Measurements from ENCODE around the gene CD47. TPM values are rescaled to one million over a fixed set of nuclear protein-coding genes. Genes with fewer than 3 reads are reported as not detected.

Gene CD47
- polyA plus RNA-seq, 1 of the 3 experiments (the other 2 are of a cell fraction), result 19.6 TPM

DNA sequence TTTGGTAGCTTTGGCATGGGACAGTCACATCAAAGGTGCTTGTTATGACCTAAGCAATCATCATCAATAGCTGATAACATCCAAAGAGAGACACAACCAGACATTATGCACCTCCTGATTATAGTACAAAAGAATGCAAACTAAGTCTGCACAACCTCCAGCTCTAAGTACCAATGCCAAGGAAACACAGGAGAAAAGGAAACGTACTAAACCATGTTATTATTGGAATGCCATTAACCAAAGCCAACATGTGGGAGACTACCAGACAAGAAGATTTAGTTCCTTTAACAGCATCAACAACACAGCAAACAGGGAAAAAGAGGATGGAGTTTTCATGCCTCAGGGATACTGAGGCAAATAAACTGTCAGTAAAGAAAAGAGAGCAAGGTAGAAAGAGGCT is 61.4 kb downstream of the CD47 start:
- H3K27ac ChIP-seq (ENCODE audit: low read depth in 2 of 2, low read length in 1 of 2), result no peak overlapping the region
- TF ChIP-seq TCF12 (IDR thresholded peaks at IDR 0.05), result peak; percentile 29; the same call in 1 of the 2 replicates
- no peak for TF ChIP-seq YY1 (IDR thresholded peaks at IDR 0.05; ENCODE audit: low read depth)
- TF ChIP-seq SIN3A (IDR thresholded peaks at IDR 0.05; ENCODE audit: borderline replicate concordance, low read depth, low read length), result no peak
- TF ChIP-seq ELF1 (IDR thresholded peaks at IDR 0.05), result no peak
- no peak for TF ChIP-seq FOXJ3 (CRISPR knock-in tag; IDR thresholded peaks at IDR 0.05)
- no peak for TF ChIP-seq MEF2A (IDR thresholded peaks at IDR 0.05; ENCODE audit: borderline replicate concordance, low read depth)
- TF ChIP-seq TAF1 (IDR thresholded peaks at IDR 0.05; ENCODE audit: borderline replicate concordance, low read depth, low read length), result no peak
- no peak for TF ChIP-seq JUND (IDR thresholded peaks at IDR 0.05)
- TF ChIP-seq, protein P1, sequence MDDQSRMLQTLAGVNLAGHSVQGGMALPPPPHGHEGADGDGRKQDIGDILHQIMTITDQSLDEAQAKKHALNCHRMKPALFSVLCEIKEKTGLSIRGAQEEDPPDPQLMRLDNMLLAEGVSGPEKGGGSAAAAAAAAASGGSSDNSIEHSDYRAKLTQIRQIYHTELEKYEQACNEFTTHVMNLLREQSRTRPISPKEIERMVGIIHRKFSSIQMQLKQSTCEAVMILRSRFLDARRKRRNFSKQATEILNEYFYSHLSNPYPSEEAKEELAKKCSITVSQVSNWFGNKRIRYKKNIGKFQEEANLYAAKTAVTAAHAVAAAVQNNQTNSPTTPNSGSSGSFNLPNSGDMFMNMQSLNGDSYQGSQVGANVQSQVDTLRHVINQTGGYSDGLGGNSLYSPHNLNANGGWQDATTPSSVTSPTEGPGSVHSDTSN (IDR thresholded peaks at IDR 0.05), result peak; percentile 29; the same call in 1 of the 2 replicates
- TF ChIP-seq, protein P2, sequence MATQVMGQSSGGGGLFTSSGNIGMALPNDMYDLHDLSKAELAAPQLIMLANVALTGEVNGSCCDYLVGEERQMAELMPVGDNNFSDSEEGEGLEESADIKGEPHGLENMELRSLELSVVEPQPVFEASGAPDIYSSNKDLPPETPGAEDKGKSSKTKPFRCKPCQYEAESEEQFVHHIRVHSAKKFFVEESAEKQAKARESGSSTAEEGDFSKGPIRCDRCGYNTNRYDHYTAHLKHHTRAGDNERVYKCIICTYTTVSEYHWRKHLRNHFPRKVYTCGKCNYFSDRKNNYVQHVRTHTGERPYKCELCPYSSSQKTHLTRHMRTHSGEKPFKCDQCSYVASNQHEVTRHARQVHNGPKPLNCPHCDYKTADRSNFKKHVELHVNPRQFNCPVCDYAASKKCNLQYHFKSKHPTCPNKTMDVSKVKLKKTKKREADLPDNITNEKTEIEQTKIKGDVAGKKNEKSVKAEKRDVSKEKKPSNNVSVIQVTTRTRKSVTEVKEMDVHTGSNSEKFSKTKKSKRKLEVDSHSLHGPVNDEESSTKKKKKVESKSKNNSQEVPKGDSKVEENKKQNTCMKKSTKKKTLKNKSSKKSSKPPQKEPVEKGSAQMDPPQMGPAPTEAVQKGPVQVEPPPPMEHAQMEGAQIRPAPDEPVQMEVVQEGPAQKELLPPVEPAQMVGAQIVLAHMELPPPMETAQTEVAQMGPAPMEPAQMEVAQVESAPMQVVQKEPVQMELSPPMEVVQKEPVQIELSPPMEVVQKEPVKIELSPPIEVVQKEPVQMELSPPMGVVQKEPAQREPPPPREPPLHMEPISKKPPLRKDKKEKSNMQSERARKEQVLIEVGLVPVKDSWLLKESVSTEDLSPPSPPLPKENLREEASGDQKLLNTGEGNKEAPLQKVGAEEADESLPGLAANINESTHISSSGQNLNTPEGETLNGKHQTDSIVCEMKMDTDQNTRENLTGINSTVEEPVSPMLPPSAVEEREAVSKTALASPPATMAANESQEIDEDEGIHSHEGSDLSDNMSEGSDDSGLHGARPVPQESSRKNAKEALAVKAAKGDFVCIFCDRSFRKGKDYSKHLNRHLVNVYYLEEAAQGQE (IDR thresholded peaks at IDR 0.05; ENCODE audit: low read depth, low read length), result no peak
- no peak for TF ChIP-seq RFX5 (IDR thresholded peaks at IDR 0.05; ENCODE audit: low read length)
- DNase-seq, result no peak
- H3K9ac ChIP-seq, result no peak overlapping the region
- H3F3A ChIP-seq (replicated peaks; ENCODE audit: insufficient read depth), result no peaks in the 10 kb centered on the region
- no peaks in the 10 kb centered on the region for H3K9me2 ChIP-seq
- H2AFZ ChIP-seq (ENCODE audit: low read depth), result no peak overlapping the region
- no peak overlapping the region for H3K4me3 ChIP-seq (ENCODE audit: low read depth in 2 of 2, low read length in 1 of 2)
- no peak overlapping the region for H3K4me2 ChIP-seq
- no peaks in the 10 kb centered on the region for H3K9me3 ChIP-seq
- WGBS (ENCODE audit: low lambda C conversion rate), result 56% methylated on average over 1 of the region's 1 CpG
- no peaks in the 10 kb centered on the region for H3K36me3 ChIP-seq (replicated peaks in 1 of 2; ENCODE audit: control insufficient read depth in 1 of 2, insufficient read depth in 2 of 2, low read length in 1 of 2)
- H3K27me3 ChIP-seq (ENCODE audit: insufficient read depth), result no peaks in the 10 kb centered on the region
- peaks cover 2 to 4% of the 10 kb centered on the region in 2 experiments; a peak in 2 of 4 replicates for H3K4me1 ChIP-seq (ENCODE audit: control insufficient read depth in 1 of 2, insufficient read depth in 2 of 2, low read depth in 1 of 2, low read length in 1 of 2)
- no peaks in the 10 kb centered on the region for H4K20me1 ChIP-seq (ENCODE audit: insufficient read depth)
- CTCF ChIA-PET, result interaction anchor here (2.0 kb wide), 1 partner anchor 15 kb away, joined by 6 read pairs; no protein-coding TSS in a partner anchor
- POLR2A ChIA-PET, result no interaction called here
- no peaks in the 10 kb centered on the region for H3K79me2 ChIP-seq (ENCODE audit: insufficient read depth)

DNA sequence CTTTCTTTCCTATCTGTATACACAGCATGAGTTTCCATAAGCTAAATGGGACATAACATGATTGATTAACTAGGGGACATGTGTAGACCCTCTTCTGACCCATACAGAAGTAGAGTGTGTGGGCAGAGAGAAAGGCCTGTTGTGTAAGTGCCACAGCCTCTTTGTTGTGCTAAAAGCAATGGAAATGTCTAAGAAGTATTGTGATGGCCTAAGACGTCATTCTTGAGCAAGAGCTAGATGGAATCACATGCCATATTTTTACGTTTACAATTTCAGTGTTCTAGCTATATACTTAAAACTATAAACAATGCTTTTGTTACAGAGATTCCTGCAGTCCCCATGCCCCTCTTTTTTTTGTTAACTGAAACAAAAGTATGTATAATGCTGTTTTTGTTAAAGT is 61.9 kb downstream of the CD47 start:
- 84% methylated on average over 2 of the region's 2 CpGs for WGBS (ENCODE audit: low lambda C conversion rate)
- Histone ChIP-seq H3K9ac (no peak overlapping the region), H3K36me3 (replicated peaks in 1 of 2; ENCODE audit: control insufficient read depth in 1 of 2, insufficient read depth in 2 of 2, low read length in 1 of 2) (no peaks in the 10 kb centered on the region), H3F3A (replicated peaks; ENCODE audit: insufficient read depth) (no peaks in the 10 kb centered on the region), H3K27me3 (ENCODE audit: insufficient read depth) (no peaks in the 10 kb centered on the region), H3K4me2 (no peak overlapping the region), H3K4me3 (ENCODE audit: low read depth in 2 of 2, low read length in 1 of 2) (no peak overlapping the region), H2AFZ (ENCODE audit: low read depth) (no peak overlapping the region), H3K4me1 (ENCODE audit: control insufficient read depth in 1 of 2, insufficient read depth in 2 of 2, low read depth in 1 of 2, low read length in 1 of 2) (peaks cover 2 to 5% of the 10 kb centered on the region in 2 experiments; a peak in 2 of 4 replicates), H3K27ac (ENCODE audit: low read depth in 2 of 2, low read length in 1 of 2) (no peak overlapping the region), H3K9me2 (no peaks in the 10 kb centered on the region), H3K79me2 (ENCODE audit: insufficient read depth) (no peaks in the 10 kb centered on the region), H4K20me1 (ENCODE audit: insufficient read depth) (no peaks in the 10 kb centered on the region), H3K9me3 (no peaks in the 10 kb centered on the region)
- no peak for DNase-seq
- ChIA-PET POLR2A (no interaction called here), CTCF (interaction anchor here (1.1 to 2.0 kb wide), 2 partner anchors 16 to 38 kb away, joined by 3 to 6 read pairs; no protein-coding TSS in a partner anchor)
- TF ChIP-seq, protein P3, sequence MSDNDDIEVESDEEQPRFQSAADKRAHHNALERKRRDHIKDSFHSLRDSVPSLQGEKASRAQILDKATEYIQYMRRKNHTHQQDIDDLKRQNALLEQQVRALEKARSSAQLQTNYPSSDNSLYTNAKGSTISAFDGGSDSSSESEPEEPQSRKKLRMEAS (IDR thresholded peaks at IDR 0.05; ENCODE audit: low read depth), result no peak
- TF ChIP-seq TEAD4 (IDR thresholded peaks at IDR 0.05; ENCODE audit: borderline replicate concordance, insufficient read depth), result no peak
- no peak for TF ChIP-seq RAD21 (IDR thresholded peaks at IDR 0.05; ENCODE audit: low read length)
- no peak for TF ChIP-seq NFIC (IDR thresholded peaks at IDR 0.05; ENCODE audit: borderline replicate concordance)
- TF ChIP-seq NRF1 (IDR thresholded peaks at IDR 0.05; ENCODE audit: low read depth, low read length), result no peak
- TF ChIP-seq, protein P4, sequence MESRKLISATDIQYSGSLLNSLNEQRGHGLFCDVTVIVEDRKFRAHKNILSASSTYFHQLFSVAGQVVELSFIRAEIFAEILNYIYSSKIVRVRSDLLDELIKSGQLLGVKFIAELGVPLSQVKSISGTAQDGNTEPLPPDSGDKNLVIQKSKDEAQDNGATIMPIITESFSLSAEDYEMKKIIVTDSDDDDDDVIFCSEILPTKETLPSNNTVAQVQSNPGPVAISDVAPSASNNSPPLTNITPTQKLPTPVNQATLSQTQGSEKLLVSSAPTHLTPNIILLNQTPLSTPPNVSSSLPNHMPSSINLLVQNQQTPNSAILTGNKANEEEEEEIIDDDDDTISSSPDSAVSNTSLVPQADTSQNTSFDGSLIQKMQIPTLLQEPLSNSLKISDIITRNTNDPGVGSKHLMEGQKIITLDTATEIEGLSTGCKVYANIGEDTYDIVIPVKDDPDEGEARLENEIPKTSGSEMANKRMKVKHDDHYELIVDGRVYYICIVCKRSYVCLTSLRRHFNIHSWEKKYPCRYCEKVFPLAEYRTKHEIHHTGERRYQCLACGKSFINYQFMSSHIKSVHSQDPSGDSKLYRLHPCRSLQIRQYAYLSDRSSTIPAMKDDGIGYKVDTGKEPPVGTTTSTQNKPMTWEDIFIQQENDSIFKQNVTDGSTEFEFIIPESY (IDR thresholded peaks at IDR 0.05; ENCODE audit: borderline replicate concordance, low read depth), result no peak
- TF ChIP-seq GATA2 (CRISPR knock-in tag; IDR thresholded peaks at IDR 0.05), result no peak
- TF ChIP-seq FOSL2 (IDR thresholded peaks at IDR 0.05; ENCODE audit: borderline replicate concordance, low read depth), result no peak
- TF ChIP-seq GABPA (IDR thresholded peaks at IDR 0.05; ENCODE audit: low read depth), result no peak
- TF ChIP-seq, protein P5, sequence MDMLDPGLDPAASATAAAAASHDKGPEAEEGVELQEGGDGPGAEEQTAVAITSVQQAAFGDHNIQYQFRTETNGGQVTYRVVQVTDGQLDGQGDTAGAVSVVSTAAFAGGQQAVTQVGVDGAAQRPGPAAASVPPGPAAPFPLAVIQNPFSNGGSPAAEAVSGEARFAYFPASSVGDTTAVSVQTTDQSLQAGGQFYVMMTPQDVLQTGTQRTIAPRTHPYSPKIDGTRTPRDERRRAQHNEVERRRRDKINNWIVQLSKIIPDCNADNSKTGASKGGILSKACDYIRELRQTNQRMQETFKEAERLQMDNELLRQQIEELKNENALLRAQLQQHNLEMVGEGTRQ (IDR thresholded peaks at IDR 0.05; ENCODE audit: borderline replicate concordance, low read depth, low read length), result no peak
- TF ChIP-seq TAF1 (IDR thresholded peaks at IDR 0.05; ENCODE audit: borderline replicate concordance, low read depth, low read length), result no peak
- no peak for TF ChIP-seq CHD2 (IDR thresholded peaks at IDR 0.05; ENCODE audit: low read length, partially characterized antibody)

Data from SK-N-SH (cell line).